Natural killer cell (primary cell): ENCODE data around the gene PRKAG2. TPM values are rescaled to one million over a fixed set of nuclear protein-coding genes. Genes with fewer than 3 reads are reported as not detected.

ENCODE experiments used
- ATAC-seq, 3 donors: fragments of 150-1000 bp in 2 of 3; fragments of 200-7000 bp in 1 of 3; cut with Tn5 transposase; 1 replicate in 1 of 3; 2 replicates in 2 of 3; pipeline ENCODE4 v1.10.0; 2021; ENCODE audit warnings: mild to moderate bottlenecking in 2 of 3, moderate library complexity in 2 of 3
- DNase-seq, 2 donors: peaks; one replicate each; pipeline versions ENCODE4 v3.0.0 to v3.0.0-alpha.2; 2013 to 2021; ENCODE audit warnings: mixed read lengths in 1 of 2
- H3K27ac ChIP-seq: one replicate; pipeline ENCODE4 v1.5.1; 2013; ENCODE audit warnings: mild to moderate bottlenecking, low read length
- H3K27me3 ChIP-seq: one replicate; pipeline ENCODE4 v1.6.1; 2013; ENCODE audit warnings: low read length; ENCODE audit not compliant: control insufficient read depth, insufficient read depth
- H3K36me3 ChIP-seq: one replicate; pipeline ENCODE4 v1.6.1; 2013; ENCODE audit warnings: low read length; ENCODE audit not compliant: control insufficient read depth, insufficient read depth
- H3K4me1 ChIP-seq: one replicate; pipeline ENCODE4 v1.6.1; 2013; ENCODE audit warnings: low read length; ENCODE audit not compliant: control insufficient read depth, insufficient read depth
- H3K4me3 ChIP-seq: one replicate; pipeline ENCODE4 v1.5.1; 2013; ENCODE audit warnings: low read length
- H3K9me3 ChIP-seq: one replicate; pipeline ENCODE4 v1.6.1; 2013; ENCODE audit warnings: low read length; ENCODE audit not compliant: control insufficient read depth, insufficient read depth
- H3K27ac Mint-ChIP-seq, 2 donors: one replicate each; pipeline ENCODE4 v1.8.0; 2022; ENCODE audit warnings: mild to moderate bottlenecking in 2 of 2, mixed read lengths in 2 of 2, moderate library complexity in 1 of 2
- H3K27me3 Mint-ChIP-seq, 2 donors: one replicate each; pipeline ENCODE4 v1.8.0; 2022; ENCODE audit warnings: low read depth in 2 of 2, mixed read lengths in 2 of 2
- H3K36me3 Mint-ChIP-seq: one replicate; pipeline ENCODE4 v1.8.0; 2022; ENCODE audit warnings: mixed read lengths
- H3K4me1 Mint-ChIP-seq, 2 donors: one replicate each; pipeline ENCODE4 v1.8.0; 2022; ENCODE audit warnings: mixed read lengths in 2 of 2
- H3K4me3 Mint-ChIP-seq: one replicate; pipeline ENCODE4 v1.8.0; 2022; ENCODE audit warnings: mild to moderate bottlenecking, moderate library complexity, mixed read lengths
- H3K9me3 Mint-ChIP-seq, 2 donors: one replicate each; pipeline ENCODE4 v1.8.0; 2022; ENCODE audit warnings: mixed read lengths in 2 of 2
- WGBS: methylation state at CpG from one replicate; pipeline ENCODE4 v1.1.7; 2013; ENCODE audit warnings: missing lambda C conversion rate; ENCODE audit not compliant: insufficient coverage; 5-methylcytosine and 5-hydroxymethylcytosine counted together
- intact Hi-C: fragments of 100-400 bp; cut with micrococcal nuclease; formaldehyde crosslinking; loops from one replicate; pipeline ENCODE4 v1.14.2; 2022
- total RNA-seq, 4 donors: library from RNA; stranded (reverse); fragments of 120-200 nt in 1 of 4; gene quantifications; one replicate each; pipeline versions ENCODE4 v1.2.3 to v1.2.4, GENCODE V29; 2013 to 2022
- TF ChIP-seq, protein P1 (sequence below): fragments of 200-600 bp; IDR thresholded peaks from one replicate; pipeline ENCODE4 v1.8.0; 2022; ENCODE audit warnings: antibody characterized with exemption

The PRKAG2 gene
- total RNA-seq, 3 donors from 2014 or later (not counting 1 experiment from before 2014, with no cell fraction given): 42.6 to 66.5 (median 64.4) TPM

DNA sequence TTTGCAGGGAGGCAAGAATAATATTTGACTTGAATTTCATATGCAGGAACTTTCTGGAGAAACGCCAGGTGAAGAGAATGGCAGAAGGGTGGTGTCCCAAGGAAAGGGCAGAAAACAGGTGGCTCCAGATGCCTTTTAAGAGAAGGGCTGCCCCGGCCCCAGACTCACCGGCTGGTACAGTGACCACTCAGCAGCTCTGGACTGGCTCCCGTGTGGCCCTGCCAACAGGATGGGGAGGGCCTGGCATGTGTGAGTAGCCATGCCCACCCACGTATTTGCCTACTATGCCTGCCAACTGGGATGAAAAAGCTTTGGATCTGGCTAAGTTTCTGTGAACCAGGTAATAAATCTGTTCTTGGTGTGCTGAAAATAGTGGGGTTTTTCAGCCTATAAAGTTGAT is 159.5 kb downstream of the PRKAG2 start:
- Mint-ChIP-seq H3K9me3 (no peaks in the 10 kb centered on the region), H3K27me3 (no peaks in the 10 kb centered on the region), H3K4me3 (no peak overlapping the region), H3K4me1 (peaks cover 0 to 7% of the 10 kb centered on the region in 2 donors), H3K36me3 (no peaks in the 10 kb centered on the region), H3K27ac (no peak overlapping the region)
- no peaks in the 10 kb centered on the region for H3K36me3 ChIP-seq
- no peaks in the 10 kb centered on the region for H3K9me3 ChIP-seq
- H3K27ac ChIP-seq: no peak overlapping the region
- peaks cover 4% of the 10 kb centered on the region for H3K4me1 ChIP-seq
- 89% methylated on average over 5 of the region's 5 CpGs for WGBS
- intact Hi-C loops: no loop called here
- ATAC-seq: no peak
- H3K4me3 ChIP-seq: no peak overlapping the region
- DNase-seq: no peak
- TF ChIP-seq, protein P1, sequence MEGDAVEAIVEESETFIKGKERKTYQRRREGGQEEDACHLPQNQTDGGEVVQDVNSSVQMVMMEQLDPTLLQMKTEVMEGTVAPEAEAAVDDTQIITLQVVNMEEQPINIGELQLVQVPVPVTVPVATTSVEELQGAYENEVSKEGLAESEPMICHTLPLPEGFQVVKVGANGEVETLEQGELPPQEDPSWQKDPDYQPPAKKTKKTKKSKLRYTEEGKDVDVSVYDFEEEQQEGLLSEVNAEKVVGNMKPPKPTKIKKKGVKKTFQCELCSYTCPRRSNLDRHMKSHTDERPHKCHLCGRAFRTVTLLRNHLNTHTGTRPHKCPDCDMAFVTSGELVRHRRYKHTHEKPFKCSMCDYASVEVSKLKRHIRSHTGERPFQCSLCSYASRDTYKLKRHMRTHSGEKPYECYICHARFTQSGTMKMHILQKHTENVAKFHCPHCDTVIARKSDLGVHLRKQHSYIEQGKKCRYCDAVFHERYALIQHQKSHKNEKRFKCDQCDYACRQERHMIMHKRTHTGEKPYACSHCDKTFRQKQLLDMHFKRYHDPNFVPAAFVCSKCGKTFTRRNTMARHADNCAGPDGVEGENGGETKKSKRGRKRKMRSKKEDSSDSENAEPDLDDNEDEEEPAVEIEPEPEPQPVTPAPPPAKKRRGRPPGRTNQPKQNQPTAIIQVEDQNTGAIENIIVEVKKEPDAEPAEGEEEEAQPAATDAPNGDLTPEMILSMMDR: no peak
- no peaks in the 10 kb centered on the region for H3K27me3 ChIP-seq

DNA sequence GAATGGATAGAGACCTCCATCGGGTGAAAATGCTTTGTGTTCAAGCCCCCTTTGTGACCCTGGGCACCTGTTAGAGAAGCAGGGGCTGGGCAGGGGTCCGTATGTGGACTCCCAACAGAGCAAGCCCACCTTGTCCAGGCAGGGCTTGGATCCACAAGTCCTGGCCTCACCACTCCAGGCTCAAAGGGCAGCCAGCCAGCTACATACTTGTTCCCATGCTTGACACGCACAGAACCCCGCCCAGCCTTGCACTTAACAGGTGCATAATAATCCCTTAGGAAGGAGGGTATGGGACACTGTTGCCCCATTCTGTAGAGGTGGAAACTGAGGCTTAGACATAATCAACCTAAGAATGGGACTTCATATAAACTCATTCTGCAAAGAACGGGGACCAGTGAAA is 160.6 kb downstream of the PRKAG2 start:
- H3K27ac ChIP-seq: no peak overlapping the region
- H3K9me3 Mint-ChIP-seq: no peaks in the 10 kb centered on the region
- H3K27me3 ChIP-seq: no peaks in the 10 kb centered on the region
- peaks cover 8% of the 10 kb centered on the region for H3K4me1 ChIP-seq
- H3K27me3 Mint-ChIP-seq: no peaks in the 10 kb centered on the region
- H3K36me3 ChIP-seq: no peaks in the 10 kb centered on the region
- ATAC-seq (no peak), DNase-seq (no peak)
- 89% methylated on average over 5 of the region's 5 CpGs for WGBS
- intact Hi-C loops: no loop called here
- no peaks in the 10 kb centered on the region for H3K9me3 ChIP-seq
- H3K27ac Mint-ChIP-seq: no peak overlapping the region
- no peak overlapping the region for H3K4me3 Mint-ChIP-seq
- H3K4me3 ChIP-seq: no peak overlapping the region
- H3K36me3 Mint-ChIP-seq: no peaks in the 10 kb centered on the region
- H3K4me1 Mint-ChIP-seq: peaks cover 0 to 11% of the 10 kb centered on the region in 2 donors
- TF ChIP-seq, protein P1: no peak

DNA sequence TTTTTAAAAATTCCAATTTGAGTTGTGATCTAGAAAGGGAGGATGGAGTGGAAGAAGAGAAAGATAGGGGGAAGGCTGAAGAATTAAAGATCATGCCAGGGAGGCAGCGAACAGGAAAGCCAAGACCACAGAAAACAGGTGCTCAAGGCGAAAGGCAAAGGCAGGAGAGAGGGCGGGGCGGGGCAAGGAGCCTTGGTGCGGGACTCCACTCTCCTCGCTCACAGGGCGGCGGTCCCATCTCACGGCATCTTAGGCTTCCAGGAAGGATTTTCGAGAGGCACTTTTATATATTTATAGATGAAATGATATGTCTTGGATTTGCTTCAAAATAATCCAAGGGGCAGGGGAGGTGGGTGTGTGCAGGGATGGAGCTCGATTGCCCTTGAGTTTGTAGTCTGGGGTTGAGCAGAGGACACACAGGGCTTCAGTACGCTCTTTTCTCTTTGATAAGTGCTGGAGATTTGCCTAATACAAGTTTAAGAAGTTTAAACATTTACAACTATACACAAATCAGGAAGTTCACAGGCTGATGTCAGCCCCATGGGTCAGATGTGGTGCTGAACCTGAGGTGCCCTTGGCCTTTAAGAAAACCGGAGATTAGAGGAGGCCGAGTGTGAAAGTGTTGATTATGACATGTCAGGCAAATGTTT is 161.1 kb downstream of the PRKAG2 start:
- Histone ChIP-seq H3K27me3 (no peaks in the 10 kb centered on the region), H3K9me3 (no peaks in the 10 kb centered on the region), H3K4me3 (no peak overlapping the region), H3K27ac (no peak overlapping the region), H3K4me1 (peaks cover 8% of the 10 kb centered on the region), H3K36me3 (no peaks in the 10 kb centered on the region)
- TF ChIP-seq, protein P1: no peak
- no peak overlapping the region for H3K27ac Mint-ChIP-seq
- no peaks in the 10 kb centered on the region for H3K36me3 Mint-ChIP-seq
- no peaks in the 10 kb centered on the region for H3K9me3 Mint-ChIP-seq
- ATAC-seq: no peak
- no peak for DNase-seq
- intact Hi-C loops: no loop called here
- H3K4me1 Mint-ChIP-seq: peaks cover under 1 to 12% of the 10 kb centered on the region in 2 donors
- no peaks in the 10 kb centered on the region for H3K27me3 Mint-ChIP-seq
- no peak overlapping the region for H3K4me3 Mint-ChIP-seq
- WGBS: 90% methylated on average over 13 of the region's 14 CpGs

DNA sequence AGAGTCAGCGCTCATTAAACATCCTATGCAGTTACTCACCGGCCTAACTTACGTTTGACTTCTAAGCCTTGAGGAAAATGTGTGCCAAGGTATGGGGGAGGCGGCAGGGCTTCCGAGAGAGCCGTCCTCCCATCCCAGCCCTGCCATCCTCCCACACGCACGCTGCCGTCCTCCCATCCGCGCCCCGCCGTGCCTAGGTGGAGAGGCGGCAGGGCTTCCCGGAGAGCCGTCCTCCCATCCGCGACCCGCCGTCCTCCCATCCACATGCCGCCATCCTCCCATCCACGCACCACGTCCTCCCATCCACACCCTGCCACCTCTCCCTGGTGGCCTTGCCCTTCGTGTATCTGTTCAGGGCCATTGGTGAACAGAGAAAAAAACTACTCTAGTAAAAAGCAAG is 162.7 kb downstream of the PRKAG2 start:
- no peak overlapping the region for H3K27ac Mint-ChIP-seq
- Histone ChIP-seq H3K9me3 (no peaks in the 10 kb centered on the region), H3K27ac (no peak overlapping the region), H3K27me3 (no peaks in the 10 kb centered on the region), H3K4me3 (no peak overlapping the region), H3K36me3 (peaks cover 3% of the 10 kb centered on the region), H3K4me1 (peaks cover 8% of the 10 kb centered on the region)
- no peak for DNase-seq
- H3K36me3 Mint-ChIP-seq: no peaks in the 10 kb centered on the region
- no peak for ATAC-seq
- TF ChIP-seq, protein P1: no peak
- WGBS: 80% methylated on average over 24 of the region's 24 CpGs
- no peaks in the 10 kb centered on the region for H3K9me3 Mint-ChIP-seq
- no peak overlapping the region for H3K4me3 Mint-ChIP-seq
- no peaks in the 10 kb centered on the region for H3K27me3 Mint-ChIP-seq
- intact Hi-C loops: no loop called here
- peaks cover 6 to 11% of the 10 kb centered on the region in 2 donors for H3K4me1 Mint-ChIP-seq
